Stimulated activated CD4-positive, alpha-beta T cell treated with anti-CD3 and anti-CD28 coated beads, Interleukin-15, amount 100 ng/mL, for 48 hours (primary cell): Measurements from ENCODE around the gene ARFGAP1.
"Not testable (repeated sequence)": the region's sequence is repeated elsewhere in the genome, so short reads cannot be mapped to it uniquely, and the experiment has no call there.

Experiments
- DNase-seq, 2 donors: peaks; one replicate each; pipeline ENCODE4 v3.0.0-alpha.2; 2020; ENCODE audit warnings: low read depth in 2 of 2

Gene ARFGAP1

GRCh38 chr20:63290677-63291472, 18.3 kb downstream of the ARFGAP1 start:
- DNase-seq = peak; percentile 44 to 67

- DNase-seq = no peak
These were observed 19.2 kb downstream of the ARFGAP1 start for GRCh38 chr20:63291811-63292210.

GRCh38 chr20:63292292-63292701, 19.7 kb downstream of the ARFGAP1 start:
- no peak for DNase-seq

- DNase-seq = no peak
These were observed 20.3 kb downstream of the ARFGAP1 start, which contains the start of gene COL20A1 for GRCh38 chr20:63292904-63293303. Gene COL20A1 (plus strand): TSS chr20:63293186. CDS start chr20:63295108, 1,922 bp downstream.

DNA sequence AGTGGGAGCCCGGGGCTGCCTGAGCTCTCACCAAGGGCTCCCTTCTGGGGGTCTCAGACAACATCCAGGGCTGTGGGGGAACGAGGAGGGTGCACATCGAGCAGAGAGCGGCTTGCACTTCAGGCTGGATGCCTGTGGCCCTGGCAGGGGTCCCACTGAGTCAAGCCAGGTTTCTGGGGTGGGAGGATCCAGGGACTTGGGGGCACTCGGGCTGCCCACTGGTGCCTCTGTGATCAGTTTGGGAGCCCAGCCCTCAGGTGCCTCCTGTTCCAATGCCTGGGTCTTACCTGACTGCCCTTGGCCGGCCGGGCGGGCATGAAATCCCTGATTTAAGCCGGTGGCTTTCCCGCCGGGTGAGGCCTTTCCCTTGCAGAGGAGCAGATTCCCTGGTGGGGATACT, 20.8 kb downstream of the ARFGAP1 start:
- DNase-seq = no peak

- no peak for DNase-seq
These were observed 21.4 kb downstream of the ARFGAP1 start for GRCh38 chr20:63293871-63294535.

GRCh38 chr20:63294536-63294900, 21.9 kb downstream of the ARFGAP1 start:
- no peak for DNase-seq

- DNase-seq = no peak
These were observed 22.4 kb downstream of the ARFGAP1 start for GRCh38 chr20:63295018-63295417.

GRCh38 chr20:63295422-63295821, 22.8 kb downstream of the ARFGAP1 start:
- DNase-seq = no peak

DNA sequence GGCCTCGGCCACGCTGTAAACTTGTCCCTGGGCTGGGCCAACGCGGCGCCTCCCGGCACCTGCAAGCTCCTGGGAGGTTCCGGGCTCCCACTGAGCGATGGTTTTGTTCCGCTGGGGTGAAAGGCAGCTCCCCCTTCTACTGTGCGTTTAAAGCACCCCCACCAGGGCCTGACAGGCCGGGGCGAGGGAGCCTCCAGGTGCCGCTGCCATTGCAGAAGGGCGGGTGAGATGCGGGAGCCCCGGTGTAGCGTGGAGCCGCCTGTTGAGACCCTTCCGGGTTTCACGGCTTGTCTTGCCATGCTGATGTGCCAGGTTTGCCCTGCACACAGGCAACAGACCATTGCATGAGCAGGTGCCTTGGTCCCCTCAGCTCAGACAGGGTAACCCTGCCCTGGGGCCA, 23.2 kb downstream of the ARFGAP1 start:
- DNase-seq = no peak

DNA sequence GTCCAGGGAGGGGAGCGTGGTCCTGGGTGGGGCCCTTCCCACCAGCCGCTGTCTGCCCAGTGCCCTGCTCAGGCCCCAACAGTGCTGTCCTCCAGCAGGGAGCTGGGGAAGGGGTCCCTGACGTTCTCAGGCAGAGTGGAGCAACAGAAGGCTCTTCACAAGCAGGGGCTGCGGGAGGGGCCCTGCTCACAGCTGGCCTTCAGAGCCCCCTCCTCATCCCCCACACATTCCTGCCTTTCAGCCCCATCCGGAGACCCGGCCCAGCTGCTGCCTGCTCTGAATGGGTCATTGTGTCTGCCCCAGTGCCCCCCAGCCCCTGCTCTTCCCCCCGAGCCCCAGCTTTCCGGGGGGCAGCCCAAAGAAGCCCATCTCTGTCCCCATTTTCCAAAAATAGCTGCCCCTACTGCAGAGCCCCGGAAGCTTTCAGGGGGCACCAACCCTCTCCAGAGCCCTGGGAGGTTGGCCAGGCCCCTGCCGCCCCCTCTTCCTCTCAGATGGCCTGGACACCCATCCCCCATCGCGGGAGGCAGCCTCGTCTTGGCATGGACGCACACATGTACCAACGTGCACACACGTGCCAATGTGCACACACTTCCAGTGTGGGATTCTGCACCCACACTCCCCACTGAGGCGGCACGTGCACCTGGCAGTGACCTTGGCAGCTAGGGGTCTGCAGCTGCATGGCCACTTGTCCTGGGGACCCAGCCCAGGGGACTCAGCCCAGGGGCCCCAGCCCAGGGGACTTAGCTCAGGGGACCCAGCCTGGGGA, 24.1 kb downstream of the ARFGAP1 start:
- DNase-seq = no peak

GRCh38 chr20:63297371-63297781, 24.8 kb downstream of the ARFGAP1 start:
- no peak for DNase-seq

- DNase-seq = no peak
These were observed 25.4 kb downstream of the ARFGAP1 start for GRCh38 chr20:63297796-63298572.

- no peak for DNase-seq
These were observed 26.2 kb downstream of the ARFGAP1 start for GRCh38 chr20:63298731-63299312.

DNA sequence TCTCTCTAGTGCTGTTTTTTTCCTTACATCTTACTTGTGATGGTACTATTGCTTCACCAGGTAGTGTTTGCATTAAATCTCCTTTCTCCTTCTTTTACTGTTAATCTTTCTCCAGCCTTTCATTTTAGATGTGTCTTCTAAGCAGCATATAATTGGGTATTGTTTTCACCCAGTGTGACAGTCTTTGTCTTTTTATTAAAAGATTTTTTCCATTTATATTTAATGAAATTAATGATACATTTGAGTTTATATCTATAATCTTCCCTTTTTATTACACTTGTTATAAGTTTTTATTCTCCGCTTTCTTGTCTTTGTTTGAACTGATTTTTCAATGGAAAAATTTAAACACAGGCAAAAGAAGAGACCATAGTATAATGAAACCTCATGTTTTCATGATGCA, 29.1 kb downstream of the ARFGAP1 start:
- DNase-seq = no peak

DNA sequence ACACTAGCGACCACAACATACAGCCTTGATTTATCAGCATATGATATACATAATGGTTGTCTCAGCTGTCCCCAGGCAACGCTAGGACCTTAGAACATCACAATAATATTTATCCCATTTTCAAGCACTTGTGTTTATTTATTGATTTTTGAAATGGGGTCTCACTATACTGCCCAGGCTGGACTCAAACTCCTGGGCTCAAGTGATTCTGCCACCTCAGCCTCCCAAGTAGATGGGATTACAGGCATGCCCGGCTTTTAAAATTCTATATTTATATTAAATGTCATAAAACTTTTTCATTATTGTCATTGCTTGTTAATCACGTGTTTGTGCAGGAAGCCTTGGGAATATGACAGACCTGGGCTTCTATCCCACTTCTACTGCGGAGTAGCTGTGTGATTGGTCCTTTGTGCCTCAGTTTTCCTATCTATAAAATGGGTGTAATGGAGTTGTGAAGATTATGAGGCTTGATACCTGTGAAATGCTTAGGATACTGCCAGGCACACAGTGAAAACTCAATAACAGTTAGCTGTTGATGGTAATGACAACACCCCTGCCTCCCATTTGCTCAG, 30.6 kb downstream of the ARFGAP1 start:
- DNase-seq = no peak

DNA sequence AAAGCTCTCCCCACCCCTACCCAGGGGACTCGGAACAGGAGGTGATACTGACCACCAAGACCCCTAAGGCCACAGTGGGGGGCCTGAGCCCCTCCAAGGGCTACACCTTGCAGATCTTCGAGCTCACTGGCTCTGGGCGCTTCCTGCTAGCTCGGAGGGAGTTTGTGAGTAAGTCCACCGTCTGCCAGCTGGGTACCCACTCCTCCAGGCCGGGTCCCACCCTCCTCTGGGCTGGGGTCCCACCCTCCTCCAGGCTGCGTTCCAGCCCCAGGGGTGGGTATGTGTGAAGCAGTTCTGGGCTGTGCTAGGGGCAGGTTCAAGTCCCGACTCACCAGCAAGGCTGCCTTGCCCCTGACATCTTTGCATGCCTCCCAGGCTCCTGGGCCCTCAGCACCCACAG, 32.8 kb downstream of the ARFGAP1 start:
- no peak for DNase-seq

DNA sequence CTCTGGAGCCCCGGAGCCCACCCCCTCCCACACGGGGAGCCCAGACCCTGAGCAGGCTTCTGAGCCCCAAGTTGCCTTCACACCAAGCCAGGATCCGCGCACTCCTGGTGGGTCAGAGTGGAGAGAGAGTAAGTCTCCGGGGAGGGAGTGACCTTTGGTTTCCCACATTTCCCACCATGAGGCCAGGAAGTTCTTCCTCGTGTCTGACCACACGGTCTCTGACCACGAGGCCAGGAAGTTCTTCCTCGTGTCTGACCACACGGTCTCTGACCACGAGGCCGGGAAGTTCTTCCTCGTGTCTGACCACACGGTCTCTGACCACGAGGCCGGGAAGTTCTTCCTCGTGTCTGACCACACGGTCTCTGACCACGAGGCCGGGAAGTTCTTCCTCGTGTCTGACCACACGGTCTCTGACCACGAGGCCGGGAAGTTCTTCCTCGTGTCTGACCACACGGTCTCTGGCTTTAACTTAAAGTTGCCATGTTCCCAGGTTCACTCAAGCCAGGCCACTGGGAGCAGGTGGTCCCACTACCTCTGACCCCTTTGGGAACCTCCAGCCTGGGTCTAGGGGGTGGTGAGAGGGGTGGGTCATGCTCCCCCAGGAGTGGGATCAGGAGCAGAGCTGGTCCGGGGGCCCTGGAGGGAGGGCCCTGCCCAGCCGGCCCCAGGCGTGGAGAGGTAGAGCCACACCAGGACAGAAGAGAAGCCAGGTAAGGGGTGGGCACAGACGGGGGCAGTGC, 33.5 kb downstream of the ARFGAP1 start:
- not testable (repeated sequence) for DNase-seq

DNA sequence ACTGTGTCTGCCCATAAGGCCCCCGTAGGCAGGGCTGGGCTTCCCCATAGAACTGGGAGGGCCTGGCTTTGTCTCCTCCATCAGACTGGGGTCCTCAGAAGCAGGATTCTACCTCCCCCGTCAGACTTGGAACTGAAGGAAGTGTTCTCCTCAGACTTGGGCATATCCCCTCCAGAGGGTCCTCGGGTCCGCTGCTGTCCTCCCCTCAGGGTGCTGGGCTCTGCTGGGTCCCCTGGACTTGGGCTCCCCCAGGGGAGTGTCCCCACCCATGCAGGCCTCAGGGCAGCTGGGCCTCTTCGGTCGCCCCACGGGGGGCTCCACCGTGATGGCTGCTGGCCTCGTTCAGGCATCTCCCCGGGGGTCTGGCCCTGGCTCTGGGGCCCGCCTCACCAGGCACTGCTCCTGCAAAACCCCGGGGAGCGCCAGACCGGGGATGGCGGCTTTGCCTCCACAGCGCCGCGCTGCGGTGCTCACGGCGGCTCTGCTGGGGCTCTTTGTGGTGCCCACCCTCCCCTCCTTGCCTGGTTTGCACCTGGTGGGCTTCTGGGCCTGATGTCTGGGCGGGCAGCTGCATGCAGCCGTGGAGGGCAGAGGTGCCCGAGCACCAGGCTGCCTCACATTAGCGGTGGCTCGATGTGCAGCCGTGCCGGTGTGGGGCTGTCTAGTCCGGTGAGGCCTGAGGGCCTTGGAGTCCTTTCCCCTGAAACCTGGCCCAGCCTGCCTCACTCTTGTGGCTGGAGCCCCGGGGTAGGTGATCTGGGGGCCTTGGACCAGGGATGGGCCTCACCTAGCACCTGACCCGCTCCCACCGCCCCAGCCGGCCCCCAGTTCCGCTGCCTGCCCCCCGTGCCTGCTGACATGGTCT, 34.3 kb downstream of the ARFGAP1 start:
- no peak for DNase-seq
